Retinal pigment epithelial cell (primary cell): ENCODE results near the gene PTPRN2.
"Not testable (repeated sequence)": the region's sequence is repeated elsewhere in the genome, so short reads cannot be mapped to it uniquely, and the experiment has no call there.

Experiments
- DNase-seq: peaks from one replicate; pipeline ENCODE4 v3.0.0-alpha.2; 2010; ENCODE audit warnings: low read depth
- H3K4me3 ChIP-seq: 2 replicates; pipeline ENCODE4 v1.5.1; 2011; ENCODE audit warnings: mild to moderate bottlenecking, low read length, control low read depth, moderate library complexity
- TF ChIP-seq, protein P1 (sequence below): conservative IDR thresholded peaks from 2 replicates; pipeline ENCODE4 v1.5.1; 2011; ENCODE audit warnings: low read depth, low read length, control low read depth, inconsistent platforms

Gene PTPRN2

DNA sequence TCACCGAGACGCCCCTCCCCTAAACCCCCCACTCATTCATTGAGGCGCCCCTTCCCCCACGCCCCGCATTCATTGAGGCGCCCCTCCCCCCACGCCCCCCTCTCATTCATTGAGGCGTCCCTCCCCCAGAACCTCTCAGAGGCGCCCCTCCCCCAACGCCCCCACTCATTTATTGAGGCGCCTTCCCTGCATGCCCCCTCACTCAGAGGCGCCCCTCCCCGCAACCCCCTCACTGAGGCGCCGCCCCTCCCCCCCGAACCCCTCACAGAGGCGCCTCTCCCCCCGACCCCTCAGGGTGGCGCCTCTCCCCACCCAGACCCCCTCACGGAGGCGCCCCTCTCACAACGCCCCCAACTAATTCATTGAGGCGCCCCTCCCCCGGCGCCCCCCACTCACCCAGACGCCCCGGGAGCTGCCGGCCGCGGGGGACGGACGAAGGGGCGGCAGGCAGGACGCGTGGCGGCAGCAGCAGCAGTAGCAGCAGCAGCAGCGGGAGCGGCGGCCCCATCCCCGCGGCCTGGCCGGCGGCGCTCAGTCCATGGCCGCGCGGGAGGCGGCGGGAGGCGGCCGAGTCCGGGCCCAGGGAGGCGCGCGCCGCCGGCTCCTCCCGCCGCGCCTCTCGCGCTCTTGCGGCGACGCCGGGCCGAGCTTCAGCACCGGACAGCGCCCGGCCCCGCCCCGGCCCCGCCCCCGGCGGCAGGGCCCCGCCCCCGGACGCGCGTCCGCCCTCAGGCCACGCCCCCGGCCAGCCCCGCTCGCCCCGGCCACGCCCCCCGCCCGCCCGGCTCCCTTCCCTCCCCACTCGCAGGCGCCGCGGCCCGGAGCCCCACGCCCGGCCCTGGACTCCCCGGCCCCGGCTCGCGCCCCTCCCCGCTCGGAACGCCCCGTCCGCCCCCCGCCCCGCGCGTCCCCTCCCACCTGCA, at the start of gene PTPRN2:
Gene PTPRN2, minus strand, starts transcription at position 662 of the 923 bp plus-strand sequence.
- peak within 1 kb of the TSS; percentile 17 for H3K4me3 ChIP-seq
- DNase-seq: no peak
- TF ChIP-seq, protein P1, sequence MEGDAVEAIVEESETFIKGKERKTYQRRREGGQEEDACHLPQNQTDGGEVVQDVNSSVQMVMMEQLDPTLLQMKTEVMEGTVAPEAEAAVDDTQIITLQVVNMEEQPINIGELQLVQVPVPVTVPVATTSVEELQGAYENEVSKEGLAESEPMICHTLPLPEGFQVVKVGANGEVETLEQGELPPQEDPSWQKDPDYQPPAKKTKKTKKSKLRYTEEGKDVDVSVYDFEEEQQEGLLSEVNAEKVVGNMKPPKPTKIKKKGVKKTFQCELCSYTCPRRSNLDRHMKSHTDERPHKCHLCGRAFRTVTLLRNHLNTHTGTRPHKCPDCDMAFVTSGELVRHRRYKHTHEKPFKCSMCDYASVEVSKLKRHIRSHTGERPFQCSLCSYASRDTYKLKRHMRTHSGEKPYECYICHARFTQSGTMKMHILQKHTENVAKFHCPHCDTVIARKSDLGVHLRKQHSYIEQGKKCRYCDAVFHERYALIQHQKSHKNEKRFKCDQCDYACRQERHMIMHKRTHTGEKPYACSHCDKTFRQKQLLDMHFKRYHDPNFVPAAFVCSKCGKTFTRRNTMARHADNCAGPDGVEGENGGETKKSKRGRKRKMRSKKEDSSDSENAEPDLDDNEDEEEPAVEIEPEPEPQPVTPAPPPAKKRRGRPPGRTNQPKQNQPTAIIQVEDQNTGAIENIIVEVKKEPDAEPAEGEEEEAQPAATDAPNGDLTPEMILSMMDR: no peak

DNA sequence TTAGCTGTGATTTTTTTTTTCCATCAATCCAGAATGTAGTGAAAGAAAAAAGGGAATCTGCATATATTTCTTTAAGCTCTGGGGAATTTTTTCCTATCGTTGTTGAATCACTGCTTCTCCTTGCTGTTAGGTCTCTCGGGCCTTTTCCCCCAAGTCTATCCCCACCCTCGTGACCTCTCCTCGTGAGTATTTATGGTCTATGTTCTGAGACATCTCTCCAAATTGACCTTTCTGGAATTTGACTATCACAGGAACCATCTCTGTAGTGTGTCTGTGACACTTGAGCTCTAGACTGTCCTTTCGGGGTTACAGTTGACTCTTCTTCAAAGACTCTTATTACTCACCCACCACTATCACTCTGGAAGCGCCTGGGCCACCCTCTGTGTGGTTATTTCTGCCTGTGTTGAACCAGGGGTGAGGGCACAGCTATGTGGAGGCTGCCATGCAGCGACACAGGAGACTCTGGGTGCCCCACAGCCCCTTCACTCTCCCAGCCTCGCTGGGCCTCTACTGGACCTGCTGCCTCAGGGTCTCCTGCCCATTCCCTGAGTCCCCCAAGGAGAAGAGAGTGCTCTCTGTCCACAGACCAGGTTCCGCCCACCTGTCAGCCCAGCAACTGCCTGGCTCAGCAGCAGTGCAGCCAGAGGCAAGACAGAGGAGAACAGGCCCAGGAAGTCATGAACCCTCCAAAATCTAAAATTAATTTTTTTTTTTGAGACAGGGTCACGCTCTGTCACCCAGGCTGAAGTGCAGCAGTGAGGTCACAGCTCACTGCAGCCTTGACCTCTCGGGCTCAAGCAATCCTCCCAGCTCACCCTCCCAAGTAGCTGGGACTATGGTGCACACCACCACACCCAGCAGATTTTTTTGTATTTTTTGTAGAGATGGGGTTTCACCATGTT, 45.7 kb upstream of the PTPRN2 start:
- no peak for DNase-seq
- TF ChIP-seq, protein P1: no peak
- no peak overlapping the region for H3K4me3 ChIP-seq

DNA sequence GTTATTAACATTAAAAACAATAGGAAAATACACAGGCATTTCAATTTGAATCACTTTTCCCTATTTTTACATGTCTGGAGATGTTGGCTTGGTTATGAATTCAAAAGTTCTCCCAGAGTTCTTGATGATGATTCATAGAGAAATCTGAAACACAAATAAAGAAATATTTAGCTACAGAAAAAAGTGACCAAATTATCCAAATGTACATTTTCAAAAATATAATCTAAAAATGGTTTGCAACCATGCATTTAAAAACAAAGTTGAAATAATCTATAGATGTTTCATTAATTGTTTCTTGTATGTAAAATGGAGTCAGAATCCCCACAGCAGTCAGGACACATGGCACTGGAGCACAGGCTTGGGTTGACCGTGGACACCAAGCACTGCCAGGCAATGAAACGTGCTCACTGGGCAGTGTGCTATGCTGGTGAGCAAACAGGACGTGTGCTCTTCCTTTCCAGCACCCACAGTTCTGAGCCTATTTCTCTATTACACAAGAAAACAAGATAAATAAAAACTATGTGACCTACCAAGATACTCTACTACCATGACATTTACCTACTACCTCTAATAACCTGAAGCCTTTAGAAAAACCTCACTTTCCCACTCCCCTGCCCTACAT, 44.1 kb upstream of the PTPRN2 start:
- H3K4me3 ChIP-seq: no peak overlapping the region
- DNase-seq: no peak
- TF ChIP-seq, protein P1: no peak

DNA sequence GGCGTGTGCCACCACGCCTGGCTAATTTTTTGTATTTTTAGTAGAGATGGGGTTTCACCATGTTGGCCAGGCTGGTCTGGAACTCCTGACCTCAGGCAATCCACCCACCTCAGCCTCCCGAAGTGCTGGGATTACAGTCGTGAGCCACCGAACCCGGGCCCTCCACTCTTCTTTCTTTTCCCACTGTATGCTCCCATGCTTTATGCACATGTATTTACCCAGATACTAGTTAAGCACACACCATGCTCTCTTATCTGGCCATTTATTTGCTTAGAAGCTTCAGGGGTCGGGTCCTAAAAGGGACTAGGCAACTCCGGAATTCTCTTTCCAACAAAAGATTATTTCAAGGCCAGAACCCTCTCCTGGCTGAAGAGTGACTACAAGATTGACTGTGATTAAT, 38.7 kb upstream of the PTPRN2 start:
- H3K4me3 ChIP-seq: not testable (repeated sequence)

DNA sequence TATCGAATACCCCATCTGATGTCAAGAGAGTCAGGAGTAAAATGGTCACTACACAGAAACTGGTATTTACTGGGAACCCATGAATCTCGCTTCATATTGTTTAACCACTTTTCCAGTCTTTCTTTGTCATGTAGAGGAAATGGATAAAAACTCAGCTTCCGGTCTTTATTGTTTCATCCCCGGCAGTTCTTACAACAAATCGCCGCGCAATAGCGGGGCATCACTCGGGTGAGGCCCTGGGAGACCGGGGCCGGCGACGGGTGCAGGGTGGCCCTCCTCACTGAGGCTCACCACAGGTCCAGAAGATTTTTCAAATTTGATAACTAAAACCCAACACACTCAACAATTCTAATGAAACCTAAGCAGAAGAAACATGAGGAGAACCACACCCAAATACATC, 35.6 kb upstream of the PTPRN2 start:
- H3K4me3 ChIP-seq: no peak overlapping the region
- no peak for DNase-seq
- TF ChIP-seq, protein P1: no peak

More for the DNA sequence above, 38.7 kb upstream of the PTPRN2 start:
- DNase-seq: not testable (repeated sequence)

DNA sequence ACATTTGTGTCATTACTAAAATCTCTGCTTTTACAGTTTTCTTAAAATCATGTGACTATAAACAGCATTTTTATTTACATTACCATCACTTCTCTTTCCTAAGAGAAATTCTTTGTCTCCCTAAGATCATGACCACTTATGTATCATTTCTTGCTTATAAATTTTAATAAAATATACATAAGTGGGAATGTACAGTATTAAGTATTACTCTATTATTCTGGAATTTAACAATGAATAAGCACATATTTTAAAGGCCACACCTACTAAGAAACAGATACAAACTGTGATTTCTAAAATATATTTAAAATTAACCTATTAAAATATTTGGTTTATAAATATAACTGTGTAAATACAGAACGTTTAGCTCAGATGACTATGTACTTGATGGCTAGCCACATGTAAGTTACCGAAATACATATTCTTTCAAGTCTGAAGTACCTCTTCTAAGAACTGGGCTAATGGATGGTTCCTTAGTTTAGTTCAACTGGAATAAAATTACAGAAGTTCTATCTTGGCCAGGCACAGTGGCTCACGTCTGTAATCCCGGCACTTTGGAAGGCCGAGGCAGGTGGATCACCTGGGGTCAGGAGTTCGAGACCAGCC, 33.3 kb upstream of the PTPRN2 start:
- TF ChIP-seq, protein P1: no peak

DNA sequence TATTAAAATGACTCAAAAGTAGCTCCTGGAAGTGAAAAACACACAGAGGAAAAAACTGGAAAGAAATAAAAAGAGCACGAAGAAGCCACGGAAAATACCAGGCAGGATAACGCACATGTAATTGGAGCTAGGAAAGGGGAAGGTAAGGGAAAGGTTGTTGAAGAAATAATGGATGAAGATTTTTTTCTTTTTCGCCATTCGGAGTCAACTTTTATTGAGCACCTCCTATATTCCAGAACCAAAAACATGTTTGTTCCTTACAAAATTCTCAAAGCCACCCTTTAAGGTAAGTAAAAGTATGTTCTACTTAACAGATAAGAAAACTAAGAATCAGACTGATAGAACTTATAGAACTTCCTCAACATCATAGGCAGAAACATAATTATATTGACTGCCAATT, 32.8 kb upstream of the PTPRN2 start:
- DNase-seq: no peak
- TF ChIP-seq, protein P1: no peak

More for the DNA sequence above, 33.3 kb upstream of the PTPRN2 start:
- no peak for DNase-seq
- H3K4me3 ChIP-seq: no peak overlapping the region

More for the DNA sequence above, 32.8 kb upstream of the PTPRN2 start:
- no peak overlapping the region for H3K4me3 ChIP-seq
